SKM-1 (cell line): ENCODE results near the gene BAZ2B.

Experiments used
- DNase-seq: peaks from one replicate; lab custom pipeline; 2025; ENCODE audit not compliant: unreplicated experiment; lab: John Stamatoyannopoulos, UW

BAZ2B gene

GRCh38 chr2:159349674-159350299 lies 266.6 kb downstream of the BAZ2B start:
- no peak for DNase-seq

DNA sequence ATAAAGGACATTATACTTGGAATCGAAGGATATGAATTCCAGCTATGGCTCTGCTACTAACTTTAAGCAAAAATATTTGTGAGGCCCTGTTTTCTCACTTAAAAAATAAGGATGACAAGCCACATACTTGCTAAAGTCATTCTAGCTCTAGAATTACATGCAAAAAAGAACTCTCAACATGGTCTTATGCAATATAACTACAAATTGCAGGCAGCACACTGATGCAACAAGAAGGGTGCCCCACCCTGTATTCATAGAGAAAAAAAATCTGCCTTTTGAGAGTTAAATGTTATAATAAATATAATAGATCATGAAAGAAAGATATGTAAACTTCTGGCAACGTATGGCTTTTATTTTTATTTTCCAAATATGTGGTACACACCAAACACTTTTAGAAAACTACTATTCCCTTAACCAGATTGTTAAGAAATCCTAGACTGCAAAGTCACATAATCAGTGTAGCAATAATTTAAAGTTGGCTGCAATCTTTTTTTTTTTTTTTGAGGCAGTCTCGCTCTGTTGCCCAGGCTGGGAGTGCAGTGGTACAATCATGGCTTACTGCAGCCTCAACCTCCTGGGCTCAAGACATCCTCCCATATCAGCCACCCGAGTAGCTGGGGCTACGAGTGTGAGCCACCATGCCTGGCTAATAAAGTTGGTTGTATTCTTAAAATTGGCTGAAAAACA lies 289.6 kb downstream of the BAZ2B start:
- peak; percentile 61 for DNase-seq

DNA sequence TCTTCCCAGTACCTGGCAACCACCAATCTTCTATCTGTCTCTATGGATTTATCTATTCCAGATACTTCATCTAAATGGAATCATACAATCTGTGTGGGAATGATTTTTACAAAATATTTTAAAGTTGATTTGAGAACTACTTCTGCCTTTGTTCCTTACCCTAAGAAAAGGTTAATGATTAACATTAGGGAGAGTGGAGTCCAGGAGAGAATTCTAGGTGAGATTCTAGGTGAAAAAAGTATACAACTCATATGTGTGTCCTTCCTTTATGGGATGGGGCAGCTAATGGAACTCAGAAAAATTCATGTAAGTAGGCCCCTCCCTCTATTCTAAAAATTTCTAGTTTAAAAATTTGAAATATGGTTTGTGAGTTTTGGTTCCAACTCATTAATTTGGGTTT lies 293.9 kb downstream of the BAZ2B start:
- no peak for DNase-seq

DNA sequence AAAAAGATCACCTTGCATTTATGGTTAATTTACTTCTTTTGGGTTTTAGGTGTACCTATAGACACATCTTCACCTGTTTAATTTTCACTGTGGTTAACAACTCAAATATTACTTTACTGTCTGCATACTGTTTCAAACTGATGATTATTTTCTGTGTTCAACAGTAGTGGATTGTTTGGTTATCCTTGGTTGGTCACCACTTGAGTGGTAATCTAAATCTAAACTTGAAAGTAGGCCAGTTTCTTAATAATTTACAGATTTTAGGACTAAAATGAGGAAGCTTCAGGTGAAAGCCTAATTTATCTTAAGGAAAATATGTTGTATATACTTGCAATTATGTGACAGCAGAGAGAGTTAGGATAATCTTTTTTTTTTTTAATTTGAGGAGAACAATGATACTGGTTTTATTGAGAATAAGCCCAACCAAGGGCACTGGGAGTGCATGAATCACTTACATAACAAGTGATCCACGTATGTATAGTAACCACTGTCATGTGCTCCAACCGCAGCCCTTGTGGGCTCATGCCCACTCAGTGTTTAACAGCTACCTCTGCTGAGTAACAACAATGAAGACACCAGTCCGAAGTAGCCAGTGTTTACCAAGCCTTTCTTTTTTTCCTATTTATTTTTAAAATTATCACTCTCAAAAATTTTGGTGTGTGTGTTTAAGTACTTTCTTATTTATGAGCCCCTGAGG lies 298.8 kb downstream of the BAZ2B start:
- DNase-seq = no peak

DNA sequence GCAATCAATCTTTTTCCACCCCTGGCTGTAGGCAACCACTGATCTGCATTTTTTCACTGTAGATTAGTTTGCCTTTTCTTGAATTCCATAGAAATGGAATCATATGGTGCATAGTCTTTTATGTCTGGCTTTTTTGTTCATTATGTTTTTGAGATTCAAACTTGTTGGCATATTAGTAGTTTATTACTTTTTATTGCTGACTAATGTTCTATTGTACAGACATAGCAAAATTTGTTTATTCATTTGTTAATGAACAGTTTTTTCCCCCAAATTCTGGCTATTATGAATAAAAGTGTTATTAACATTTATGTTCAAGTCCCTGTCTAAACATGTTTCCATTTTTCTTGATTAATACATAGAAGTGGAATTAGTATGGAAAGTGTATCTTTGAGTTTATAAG lies 308.4 kb downstream of the BAZ2B start:
- DNase-seq = no peak

DNA sequence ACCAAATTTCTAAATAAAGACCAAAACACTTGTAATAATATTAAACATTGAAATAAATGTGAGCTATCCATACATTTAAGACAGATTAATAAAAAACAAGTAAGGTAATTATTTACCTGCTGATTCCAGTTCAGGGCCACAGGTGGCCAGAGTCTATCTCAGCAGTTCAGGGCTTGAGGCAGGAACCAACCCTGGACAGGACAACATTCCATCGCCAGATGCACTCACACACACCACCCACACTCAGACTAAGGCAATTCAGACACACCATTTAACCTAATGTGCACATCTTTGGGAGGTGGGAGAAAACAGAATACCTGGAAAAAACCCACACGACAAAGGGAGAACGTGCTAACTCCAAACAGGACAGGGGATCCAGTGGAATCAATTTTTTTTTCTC lies 315.8 kb downstream of the BAZ2B start:
- DNase-seq = no peak

GRCh38 chr2:159298967-159299366 lies 317.4 kb downstream of the BAZ2B start:
- DNase-seq = no peak

GRCh38 chr2:159297042-159297707 lies 319.2 kb downstream of the BAZ2B start:
- no peak for DNase-seq

- DNase-seq = no peak
These were observed 324.2 kb downstream of the BAZ2B start for GRCh38 chr2:159292157-159292556.

- peak; percentile 46 for DNase-seq
These were observed 325.9 kb downstream of the BAZ2B start for GRCh38 chr2:159290289-159290907.

- no peak for DNase-seq
These were observed 328.6 kb downstream of the BAZ2B start for GRCh38 chr2:159287733-159288132.

DNA sequence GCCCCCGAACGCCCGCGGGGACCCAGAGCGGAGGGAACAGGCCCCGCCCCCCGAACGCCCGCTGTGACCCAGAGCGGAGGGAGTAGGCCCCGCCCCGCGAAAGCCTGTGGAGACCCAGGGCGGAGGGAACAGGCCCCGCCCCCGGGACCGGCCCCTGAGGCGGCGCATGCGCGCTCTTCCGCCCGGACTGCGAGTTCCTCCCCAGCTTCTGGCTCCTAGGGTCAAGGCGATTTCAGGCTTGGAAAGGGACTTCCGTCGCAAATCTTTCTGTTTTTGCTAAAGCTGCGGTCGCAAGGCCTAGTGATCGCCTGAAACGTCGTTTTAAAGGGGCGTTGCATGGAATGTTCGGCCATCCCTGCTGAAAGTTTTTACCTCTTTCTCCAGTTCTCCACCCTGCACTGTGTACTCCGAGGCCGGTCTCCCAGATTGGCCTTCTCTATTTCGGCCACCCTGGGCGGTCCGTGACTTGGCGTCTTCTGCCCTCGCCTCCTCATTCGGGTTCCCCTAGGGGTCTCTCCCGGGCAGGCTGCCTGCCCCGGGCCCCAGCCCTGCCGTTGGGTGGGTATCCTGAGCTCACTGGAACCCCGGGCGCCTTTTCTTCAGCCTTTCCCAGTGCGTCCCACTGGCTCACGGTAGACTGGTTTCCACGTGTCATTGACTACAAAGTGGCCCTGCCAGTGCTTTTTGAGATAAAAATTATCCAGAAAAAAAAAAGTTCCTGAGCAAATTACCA lies 329.5 kb downstream of the BAZ2B start:
- DNase-seq = peak; percentile 93

DNA sequence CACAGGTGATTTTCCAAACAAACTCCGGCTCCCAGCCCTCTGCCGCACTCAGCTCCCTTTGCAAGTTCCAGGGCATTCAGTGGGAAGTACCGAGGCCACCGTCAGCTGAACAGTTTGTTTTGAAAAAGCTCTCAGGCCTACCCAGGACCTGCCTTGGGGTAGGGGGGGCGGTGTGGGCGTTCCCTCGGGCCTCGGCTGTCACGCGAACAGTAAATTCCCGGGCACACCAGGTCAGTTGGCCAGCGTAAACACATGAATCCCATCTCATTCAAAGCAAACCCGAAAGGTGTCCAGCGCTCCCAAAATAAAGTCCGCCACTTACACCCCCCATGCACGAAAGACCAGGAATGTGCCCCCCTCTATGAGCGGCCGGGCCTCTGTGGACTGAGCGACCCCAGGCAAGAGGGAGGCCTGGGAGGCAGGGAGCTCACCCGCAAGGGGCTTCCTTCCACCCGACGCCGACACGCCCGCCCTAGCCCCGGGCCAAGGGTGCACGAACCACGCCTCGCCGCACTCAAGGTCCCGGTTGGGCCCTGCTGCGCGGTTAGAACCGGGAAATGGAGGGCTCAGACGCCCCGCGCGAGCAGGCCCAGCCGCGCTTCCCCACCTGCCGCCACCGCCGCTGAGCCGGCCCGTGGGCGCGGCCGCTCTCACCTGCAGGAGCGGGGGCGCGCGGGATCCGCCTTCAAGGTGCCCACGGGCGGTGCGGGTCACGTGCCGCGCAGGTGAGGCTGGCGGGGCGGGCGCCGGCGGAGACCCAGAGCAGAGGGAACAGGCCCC lies 330.2 kb downstream of the BAZ2B start, which contains the start of gene WDSUB1:
Gene WDSUB1, minus strand, starts transcription at position 775 of the 780 bp plus-strand sequence. CDS start 3,634 bp downstream, outside the sequence.
- no peak for DNase-seq

GRCh38 chr2:159285433-159285832 lies 330.9 kb downstream of the BAZ2B start:
- DNase-seq = no peak

DNA sequence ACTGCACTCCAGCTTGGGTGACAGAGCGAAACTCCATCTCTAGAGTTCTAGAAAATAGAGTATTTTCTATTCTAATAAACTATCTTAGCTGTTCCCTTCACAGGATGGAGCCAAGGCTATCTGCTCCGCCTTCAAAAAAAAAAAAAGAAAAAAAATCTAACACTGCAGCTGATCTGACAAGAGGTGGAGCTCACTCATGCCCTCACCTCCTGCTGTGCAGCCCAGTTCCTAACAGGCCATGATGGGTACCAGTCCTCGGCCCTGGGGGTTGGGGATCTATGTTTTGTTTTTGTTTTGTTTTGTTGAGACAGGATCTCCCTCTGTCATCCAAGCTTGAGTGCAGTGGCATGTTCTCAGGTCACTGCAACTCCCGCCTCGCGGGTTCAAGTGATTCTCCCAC lies 332.8 kb downstream of the BAZ2B start:
- no peak for DNase-seq

GRCh38 chr2:159281002-159281401 lies 335.3 kb downstream of the BAZ2B start:
- no peak for DNase-seq

DNA sequence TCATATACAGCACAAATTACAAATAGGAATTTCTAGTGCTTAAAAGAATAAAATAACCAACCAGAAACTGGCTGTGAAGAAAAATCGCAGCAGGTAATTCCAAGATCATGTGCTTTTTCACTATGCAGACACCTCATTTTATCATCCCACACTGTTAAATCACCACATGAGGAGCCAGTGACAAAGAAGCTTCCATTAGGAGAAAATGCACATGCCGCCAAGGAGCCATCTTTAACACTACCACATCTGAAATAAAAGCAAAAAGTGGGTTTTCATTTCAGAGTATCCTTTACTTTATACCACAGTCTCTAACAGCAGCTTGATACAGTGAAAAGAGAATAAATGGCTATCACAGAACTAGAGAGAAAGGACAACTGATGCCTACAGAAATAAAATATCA lies 336.6 kb downstream of the BAZ2B start:
- no peak for DNase-seq

- DNase-seq = no peak
These were observed 341.2 kb downstream of the BAZ2B start for GRCh38 chr2:159275111-159275510.

DNA sequence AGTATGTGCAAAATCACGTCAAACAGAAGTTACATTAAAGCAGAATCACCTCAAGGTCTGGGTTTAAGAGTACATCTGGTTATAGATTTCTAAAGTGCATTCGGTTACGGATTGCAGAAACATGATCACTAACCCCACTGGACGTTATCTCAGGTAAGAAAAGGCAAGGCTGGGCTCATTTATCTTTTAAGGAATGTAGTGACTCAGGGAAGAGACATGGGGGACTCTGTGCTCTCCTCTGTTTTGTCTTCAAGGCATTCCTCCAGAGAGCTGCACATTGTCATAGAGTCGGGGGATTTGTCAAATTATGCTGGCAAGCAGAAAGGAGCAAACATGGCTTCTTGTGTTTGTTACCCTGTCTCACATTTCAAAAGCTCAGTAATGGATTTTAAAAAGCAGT lies 344.2 kb downstream of the BAZ2B start:
- no peak for DNase-seq
